GM23248 (cell line): ENCODE measurements around the gene CASKIN1.

Experiments used
- EZH2 ChIP-seq: fragments of 200-600 bp; sonication (generic); IDR thresholded peaks from 2 replicates; pipeline ENCODE4 v1.6.1; 2018; ENCODE audit warnings: antibody characterized with exemption, mild to moderate bottlenecking; ENCODE audit not compliant: insufficient read depth, poor library complexity, severe bottlenecking
- EZH2phosphoT487 ChIP-seq: fragments of 200-600 bp; sonication (generic); IDR thresholded peaks from 2 replicates; pipeline ENCODE4 v1.6.1; 2018; ENCODE audit warnings: antibody characterized with exemption, moderate library complexity, mild to moderate bottlenecking, low read depth; ENCODE audit not compliant: insufficient read depth

DNA sequence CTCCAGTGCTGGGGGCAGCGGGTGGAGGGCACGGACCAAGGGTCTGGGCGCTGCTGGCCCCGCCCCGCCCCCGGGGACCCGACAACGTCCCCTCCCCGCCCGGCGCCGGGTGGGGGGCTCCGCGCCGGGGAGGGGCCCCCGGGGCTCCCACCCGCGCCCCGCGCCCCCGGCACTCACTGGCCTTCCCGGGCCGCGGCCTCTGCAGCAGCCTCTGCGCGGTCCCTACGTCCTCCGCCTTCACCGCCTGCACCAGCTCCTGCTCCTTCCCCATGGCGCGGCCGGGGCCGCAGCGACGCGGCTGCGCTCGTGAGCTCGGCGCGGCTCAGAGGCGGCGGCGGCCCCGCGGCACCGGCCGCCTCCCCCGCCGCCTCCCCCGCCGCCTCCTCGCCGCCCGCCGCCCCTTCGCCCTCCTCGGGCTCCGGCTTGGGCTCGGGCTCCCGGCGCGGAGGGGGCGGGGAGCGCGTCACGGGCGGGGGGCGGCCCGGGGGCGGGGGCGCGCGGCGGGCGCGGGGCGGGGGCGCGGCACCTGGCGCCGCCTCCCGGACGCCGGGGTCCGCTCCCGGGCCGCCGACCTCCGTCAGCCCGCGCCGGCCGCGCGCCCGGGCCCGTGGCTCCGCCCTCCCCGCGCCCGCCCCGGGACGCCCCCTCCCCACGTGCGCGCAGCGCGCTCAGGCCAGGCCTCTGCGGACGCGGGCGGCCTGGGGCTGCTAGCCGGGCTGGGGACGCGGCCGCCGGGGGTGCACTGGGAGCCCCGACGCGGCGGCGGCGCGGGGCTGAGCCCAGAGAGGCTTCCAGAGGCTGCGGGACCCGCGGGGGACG, at the start of gene CASKIN1:
- TF ChIP-seq EZH2 = no peak
- no peak for TF ChIP-seq EZH2phosphoT487
